NCI-H345 treated with DMSO at 0.1 percent for 48 hours (cell line): ENCODE data around the gene PTPRD.

ENCODE experiments used
- DNase-seq: peaks from one replicate; lab custom pipeline; 2025; ENCODE audit not compliant: unreplicated experiment; lab: John Stamatoyannopoulos, UW

The PTPRD gene

DNA sequence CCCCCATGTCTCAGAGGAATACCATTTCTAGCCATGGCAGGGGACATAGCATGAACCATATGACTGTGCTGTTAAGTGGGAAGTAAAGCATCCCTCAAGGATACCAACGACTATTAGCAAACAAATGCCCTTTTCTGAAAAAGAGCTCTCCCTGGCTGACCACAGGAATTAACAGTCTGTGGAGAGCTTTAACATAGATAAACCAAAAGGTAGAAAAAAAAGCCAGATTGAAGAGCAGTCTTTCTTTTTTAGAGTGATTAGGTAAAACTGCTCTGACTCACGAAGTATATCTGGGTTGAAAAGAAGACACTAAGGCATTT lies 2280.5 kb downstream of the PTPRD start:
- DNase-seq, result no peak

DNA sequence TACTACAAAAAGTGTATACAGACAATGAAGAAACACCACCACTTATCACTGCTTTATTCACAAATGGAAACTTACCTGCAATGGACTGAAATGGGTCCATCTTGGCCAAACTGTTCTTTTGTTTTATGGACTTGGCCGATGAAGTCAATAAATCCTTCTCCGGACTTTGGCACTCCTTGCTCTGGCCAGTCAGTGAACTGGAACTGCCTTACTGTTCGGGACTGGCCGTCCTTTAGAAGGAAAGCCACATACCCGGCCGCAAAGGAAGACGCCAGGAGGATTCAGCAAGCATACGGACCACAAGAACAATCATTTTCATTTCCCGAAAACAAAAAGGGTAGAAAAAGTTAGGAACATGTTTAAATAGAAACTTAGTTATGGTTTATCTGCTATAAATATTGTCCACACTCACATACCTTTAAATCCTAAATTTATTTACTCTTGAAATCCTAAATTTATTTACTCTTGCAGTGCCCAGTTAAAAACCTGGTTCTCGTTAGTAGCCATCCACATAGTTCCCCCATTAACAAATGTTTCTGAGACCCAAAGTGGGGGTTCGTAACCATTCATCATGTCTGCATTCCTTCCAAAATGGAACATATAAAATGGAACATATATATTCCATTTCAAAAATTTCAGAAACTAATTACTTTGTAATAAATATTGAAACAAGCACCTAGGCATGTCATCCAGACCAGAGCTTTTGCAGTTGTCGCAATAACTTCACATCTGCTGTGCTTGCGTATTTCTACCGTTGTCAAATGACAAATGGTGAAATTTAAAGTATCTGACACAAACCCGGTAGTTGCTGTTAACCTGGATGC lies 2281.1 kb downstream of the PTPRD start:
- no peak for DNase-seq

DNA sequence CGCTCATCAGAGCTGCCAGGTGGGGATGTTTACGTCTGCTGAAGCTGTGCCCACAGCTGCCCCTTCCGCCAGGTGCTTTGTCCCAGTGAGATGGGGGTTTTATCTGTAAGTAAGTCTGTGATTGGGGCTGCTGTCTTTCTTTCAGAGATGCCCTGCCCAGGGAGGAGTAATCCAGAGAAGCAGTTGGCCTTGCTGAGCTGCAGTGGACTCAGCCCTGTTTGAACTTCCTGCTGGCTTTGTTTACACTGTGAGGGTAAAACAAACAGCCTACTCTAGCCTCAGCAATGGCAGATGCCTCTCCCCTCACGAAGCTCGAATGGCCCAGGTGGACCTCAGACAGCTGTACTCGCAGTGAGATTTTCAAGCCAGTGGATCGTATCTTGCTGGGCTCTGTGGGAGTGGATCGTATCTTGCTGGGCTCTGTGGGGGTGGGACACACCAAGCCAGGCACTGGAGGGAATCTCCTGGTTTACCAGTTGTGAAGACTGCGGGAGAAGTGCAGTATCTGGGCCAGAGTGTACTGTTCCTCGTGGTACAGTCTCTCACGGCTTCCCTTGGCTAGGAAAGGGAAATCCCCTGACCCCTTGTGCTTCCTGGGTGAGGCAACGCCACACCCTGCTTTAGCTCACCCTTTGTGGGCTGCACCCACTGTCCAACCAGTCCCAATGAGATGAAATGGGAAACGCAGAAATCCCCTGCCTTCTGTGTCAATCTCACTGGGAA lies 2283.1 kb downstream of the PTPRD start:
- peak; percentile 73 for DNase-seq

DNA sequence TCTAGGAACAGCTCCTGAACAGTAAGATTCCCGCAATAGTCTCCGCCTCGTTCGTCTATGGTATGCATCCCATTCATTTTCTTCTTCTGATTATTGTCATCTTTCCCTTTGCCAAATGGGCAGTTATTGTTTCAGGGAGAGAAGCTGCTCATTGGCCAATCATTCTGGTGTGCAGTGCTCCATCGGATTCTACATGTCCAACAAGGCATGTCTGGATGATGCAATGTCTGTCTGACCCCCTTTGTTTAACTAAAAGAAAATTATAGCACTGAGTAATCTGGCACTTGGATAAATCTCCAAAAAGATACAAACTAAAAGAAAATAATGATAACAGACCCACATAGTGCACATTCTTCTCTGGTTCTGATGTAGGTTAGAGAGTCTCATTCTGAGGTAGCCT lies 2297.6 kb downstream of the PTPRD start:
- no peak for DNase-seq

DNA sequence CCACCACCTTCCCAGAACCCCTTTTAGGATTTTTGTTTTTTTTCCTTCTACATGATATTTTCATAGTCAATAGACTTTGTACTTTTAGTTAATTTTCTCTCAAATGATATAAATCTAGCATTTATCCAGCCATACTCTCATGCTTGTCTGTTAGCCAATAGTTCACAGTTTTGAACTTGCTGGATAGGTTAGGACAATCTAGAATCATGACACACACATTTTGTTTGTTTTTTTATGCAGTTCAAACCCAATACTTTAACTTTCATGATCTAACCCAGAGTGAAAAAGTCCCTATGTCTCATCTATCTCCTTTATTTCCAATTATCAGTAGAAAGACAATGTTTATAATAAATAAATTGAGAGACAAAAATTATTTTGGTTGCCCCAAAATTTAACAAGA lies 2303.5 kb downstream of the PTPRD start:
- no peak for DNase-seq

DNA sequence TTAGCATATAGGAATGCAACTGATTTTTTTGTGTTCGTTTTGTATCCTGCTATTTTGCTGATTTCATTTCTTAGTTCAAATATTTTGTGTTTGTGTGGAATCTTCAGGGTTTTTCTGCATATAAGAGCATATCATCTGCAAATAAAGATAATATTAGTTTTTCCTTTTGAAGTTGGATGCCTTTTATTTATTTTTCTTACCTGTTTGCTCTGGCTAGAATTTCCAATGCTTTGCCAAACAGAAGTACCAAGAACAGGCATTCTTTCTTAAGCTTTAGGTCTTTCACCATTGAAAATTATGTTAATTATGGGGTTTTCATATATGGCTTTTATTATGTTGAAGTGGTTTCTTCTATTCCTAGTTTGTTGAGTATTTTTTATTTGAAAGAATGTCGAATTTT lies 2308.1 kb downstream of the PTPRD start:
- DNase-seq, result no peak

DNA sequence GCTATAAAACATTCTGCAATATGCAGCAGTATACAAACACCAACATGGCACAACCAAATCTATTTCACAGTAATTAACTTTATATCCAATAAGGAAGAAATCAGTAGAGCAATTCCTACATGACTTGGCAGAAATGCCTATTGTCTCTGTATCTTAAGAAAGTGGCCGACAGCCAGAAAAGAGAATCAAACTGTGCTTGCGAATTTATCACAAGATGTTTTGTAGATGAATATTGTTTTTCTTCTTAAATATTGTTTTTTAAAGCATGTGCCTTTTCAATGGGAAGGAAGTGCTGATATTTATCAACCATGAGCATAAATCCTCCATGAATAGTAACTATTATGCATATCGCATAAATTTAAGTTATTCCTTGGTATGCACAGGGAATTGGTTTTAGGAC lies 2311.5 kb downstream of the PTPRD start:
- no peak for DNase-seq

DNA sequence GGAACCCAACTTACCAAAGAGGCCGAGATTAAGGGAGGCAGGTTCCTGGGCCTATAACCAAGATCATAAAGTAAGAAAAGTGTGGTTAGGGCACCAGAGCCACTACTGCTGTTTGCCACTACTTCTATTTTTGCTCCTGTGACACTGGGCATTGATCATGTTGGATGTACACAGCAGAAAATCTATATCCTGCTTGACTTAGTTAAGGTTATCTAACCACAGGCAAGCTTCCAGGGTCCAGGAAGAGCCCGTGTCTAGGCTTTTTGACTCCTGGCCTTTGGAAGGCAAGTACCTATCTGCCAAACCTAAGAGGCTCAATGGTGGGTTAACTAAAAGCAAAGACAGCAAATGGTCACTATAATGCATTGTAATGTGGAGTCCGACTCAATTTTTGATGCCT lies 2315.8 kb downstream of the PTPRD start:
- DNase-seq, result no peak

DNA sequence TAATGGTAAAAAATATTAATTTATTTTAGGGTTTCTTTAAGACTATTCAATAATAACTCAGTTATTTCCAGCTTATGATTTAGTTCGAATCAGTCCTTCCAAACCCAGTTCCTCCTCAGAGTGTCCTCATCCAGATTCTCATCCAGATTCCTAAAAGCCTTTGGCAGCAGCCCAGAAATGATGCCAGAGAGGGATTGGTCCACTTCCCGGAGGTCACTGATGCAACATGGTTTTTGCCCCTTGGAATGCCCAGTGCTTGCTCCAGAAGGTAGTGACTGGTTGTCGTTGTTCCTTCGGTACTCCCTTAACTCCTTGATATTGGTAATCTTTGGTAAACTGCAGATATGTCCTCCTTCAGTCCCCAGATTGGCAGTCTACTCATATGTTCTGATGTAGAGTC lies 2320.1 kb downstream of the PTPRD start:
- DNase-seq, result no peak

DNA sequence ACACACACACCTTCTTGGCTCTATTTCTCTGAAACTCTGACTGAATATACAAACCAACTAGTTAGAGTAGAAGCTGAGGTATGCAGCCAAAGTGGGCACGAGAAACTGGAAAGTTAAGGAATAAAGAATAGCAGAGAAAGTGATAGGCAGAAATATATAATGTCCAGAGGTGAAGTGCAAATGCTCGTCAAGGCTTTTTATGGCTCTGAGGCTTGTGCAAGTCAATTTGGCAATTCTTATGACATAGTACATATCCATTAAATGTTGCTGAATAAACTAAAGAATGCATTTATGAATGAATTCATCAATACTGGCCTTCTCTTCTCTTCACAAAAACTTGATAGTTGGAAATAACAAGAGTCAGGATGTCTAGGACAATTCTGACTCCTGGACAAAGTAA lies 2323.1 kb downstream of the PTPRD start:
- DNase-seq, result no peak

DNA sequence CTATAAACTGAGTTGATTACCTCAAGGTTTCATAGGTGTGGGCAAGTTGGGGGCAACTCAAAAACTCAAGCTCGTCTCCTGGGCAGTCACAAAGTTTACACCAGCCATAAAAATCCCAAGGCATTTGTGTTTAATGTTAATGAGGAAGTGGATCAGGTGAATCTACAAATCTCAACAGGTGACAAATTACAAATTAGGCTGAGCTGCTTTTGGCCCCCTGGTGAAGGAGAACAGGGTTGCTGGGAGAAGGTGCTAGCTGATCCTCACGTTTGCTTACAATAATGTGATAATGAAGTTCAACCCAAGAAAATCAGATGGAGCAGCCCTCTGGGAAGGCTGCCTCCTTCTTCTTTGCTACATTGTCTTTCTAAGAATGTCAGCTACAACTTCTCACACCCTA lies 2324.8 kb downstream of the PTPRD start:
- no peak for DNase-seq

DNA sequence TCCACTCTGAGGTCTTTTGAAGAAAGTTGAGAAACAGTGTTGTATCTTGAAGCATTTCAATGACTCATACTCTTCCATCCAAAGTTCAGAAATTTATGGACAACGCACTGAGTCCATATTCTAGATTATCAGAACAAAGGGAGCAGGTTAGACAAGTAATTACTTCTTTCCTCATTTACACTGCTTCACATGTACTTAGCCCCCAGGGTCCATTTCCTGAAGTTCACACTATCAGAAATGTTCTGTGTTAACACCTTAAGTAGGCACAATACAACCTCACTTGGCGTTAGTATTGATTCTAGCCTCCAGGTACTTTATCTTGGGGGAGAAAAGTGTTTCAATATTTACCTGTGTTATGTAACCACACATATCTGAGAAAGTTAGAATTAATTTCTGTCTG lies 2325.3 kb downstream of the PTPRD start:
- DNase-seq, result no peak

DNA sequence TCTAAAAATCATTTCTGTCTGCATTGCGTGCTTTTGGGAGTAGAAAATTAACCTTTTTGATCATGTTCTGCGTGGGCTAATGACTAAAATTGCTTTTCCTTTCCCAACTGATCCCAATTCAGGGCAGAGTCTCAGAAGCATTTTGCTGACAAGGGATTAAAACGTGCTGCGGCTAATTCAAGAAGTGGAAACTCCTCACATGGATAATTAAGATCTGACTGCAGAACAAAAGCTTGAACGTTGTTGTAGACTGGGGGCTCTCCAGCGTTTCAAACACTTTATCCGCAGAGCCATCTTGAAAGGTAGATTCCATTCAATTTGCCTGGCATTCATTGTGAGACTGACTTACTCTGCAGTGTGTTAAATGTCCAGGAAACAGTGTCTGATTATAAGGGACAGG lies 2327.9 kb downstream of the PTPRD start:
- DNase-seq, result no peak

DNA sequence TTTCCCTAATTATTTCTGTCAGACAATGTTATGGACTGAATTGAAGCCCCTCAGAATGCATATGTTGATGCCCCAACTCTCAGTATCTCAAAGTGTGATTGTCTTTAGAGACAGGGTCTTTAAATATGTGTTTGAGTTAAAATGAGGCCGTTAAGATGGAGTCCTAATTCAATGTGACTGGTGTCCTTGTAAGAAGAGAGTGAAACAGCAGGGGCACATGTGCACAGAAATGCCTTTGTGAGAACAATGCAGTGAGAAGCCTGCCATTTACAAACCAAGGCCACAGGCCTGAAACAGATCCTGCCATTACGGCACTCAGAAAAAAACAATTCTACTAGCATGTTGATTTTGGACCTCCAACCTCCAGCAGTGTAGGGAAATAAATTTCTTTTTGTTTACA lies 2330.3 kb downstream of the PTPRD start:
- no peak for DNase-seq

DNA sequence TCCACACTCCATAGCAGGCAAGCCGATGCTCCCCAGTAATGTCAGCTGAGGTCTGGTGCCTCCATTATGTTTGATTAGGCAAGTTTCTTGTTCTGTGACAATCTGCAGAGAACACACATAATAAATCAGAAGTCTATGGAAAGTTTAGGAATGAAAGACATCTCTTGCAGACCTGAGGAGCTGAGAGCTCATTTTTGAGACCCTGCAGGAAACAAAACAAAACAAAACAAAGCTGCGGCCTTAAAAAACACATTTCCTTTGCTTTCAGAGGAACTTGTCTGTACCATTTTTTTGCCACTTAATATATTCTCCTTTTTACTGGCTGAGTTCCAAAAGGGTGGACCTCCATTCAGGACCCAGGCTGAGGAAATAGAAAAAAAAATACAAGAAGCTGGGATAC lies 2332.0 kb downstream of the PTPRD start:
- DNase-seq, result no peak

DNA sequence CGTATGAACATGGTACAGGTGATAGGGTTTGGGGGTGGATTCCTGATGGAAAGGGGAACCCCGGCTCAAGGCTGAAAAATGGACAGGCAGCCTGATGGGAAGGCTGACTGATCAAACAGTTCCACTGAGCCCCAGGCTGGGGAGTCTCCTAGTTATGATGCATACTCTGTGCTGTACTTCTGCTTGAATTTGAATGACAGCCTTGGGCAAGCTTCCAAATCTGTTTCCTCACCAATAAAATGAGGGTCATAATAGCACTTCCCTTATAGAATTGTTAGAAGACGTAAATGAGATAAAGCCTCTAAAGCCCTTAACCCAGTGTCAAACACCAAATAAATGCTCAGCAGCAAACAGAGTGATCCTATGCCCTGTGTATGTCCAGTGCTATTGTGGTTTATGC lies 2334.8 kb downstream of the PTPRD start:
- no peak for DNase-seq

DNA sequence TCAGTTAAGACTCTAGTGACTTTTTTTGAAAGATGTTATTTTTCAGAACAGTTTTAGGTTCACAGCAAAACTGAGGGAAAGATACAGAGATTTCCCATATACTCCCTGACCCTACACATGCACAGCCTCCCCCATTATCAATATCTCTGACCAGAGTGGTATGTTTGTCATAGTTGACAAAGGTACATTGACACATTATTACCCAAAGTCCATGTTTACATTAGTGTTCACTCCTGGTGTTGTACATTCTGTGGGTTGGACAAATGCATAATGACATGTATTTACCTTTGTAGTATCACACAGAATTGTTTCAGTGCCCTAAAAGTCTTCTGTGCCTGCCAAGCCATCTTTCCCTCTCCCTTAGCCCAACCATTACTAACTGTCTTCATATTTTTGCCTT lies 2342.6 kb downstream of the PTPRD start:
- no peak for DNase-seq

DNA sequence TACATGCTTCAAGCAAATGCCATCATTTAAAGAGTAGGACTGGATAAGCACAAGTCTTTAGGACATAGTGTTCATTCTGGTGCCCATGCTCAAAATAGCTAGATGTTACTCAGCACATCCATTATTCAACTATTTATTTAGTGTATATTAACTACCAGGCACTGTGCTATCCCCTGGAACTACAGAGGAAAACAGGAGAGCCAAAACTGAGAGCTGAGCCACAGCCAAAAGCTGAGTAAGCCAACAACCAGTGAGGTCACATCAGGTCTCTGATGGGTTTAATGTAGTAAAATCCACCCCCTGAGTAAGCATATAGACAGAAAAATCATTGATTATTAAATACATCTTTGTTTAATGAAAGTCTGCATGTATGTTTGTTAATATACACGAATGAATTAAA lies 2343.9 kb downstream of the PTPRD start:
- no peak for DNase-seq

DNA sequence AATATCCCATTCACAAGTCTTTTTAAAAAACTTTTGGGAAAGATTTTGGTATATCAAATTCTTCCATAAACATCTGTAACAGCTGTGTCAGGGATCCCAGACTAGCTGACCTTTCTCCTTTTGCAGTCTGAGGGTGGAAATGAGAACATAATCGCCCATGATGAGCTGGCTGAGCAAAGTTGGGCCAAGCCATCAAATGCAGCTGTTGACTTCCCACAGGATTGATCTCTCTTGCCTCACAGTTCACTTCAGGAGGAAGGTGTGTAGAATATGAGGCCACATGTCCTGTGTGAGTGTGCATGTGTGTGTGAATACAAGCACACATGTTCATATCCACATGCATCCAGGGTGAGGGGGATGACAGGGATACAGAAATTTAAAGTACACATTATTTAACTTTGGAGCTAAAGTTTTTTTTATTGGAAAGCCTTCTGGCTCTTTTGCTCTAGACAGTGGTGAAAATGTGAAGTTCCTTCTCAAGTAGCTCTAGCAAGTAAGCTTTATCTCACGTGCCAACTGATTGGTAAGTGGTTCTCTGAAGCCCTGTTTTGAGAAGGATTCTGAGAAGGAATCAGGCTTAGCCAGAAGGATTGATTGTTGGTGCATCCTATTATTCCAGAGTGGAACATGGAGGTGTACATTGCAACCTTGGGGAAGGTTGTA lies 2344.5 kb downstream of the PTPRD start:
- DNase-seq, result no peak

DNA sequence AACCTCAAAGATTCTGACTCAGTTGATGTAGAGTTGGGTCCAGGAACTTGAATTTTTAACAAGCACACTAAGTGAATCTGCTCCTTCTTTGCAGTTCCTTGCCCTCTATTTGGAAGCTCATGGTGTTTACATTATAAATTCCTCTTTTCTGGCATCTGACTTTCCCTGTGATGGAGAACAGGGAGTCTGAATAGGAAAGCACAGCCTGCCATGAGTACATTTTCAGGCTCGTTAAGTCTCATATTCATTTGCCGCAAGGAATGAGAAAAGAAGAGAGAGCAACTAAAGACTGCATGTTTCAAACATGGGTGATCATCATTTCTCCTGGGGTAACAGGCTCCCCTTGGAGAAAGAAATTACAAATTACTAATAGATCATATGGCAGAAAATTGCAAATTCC lies 2345.2 kb downstream of the PTPRD start:
- no peak for DNase-seq

DNA sequence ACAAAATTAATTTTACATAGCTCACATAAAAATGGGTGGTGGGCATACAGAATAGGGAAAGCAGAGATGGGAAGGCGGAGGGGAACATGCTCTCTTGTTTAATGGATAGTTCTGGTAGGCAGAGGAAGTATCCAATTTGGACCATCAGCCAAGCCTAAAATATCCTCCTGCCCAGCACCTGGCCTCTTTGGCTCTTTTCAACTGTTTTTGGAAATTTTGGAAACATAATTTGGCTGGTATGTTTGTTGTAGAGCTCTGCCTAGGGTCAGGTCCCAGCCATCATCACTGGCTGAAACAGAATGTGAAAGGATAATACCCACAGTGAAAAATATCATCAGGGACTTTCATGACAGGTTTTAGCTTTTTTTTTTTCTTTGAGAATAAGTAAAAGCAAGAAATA lies 2345.9 kb downstream of the PTPRD start:
- no peak for DNase-seq

DNA sequence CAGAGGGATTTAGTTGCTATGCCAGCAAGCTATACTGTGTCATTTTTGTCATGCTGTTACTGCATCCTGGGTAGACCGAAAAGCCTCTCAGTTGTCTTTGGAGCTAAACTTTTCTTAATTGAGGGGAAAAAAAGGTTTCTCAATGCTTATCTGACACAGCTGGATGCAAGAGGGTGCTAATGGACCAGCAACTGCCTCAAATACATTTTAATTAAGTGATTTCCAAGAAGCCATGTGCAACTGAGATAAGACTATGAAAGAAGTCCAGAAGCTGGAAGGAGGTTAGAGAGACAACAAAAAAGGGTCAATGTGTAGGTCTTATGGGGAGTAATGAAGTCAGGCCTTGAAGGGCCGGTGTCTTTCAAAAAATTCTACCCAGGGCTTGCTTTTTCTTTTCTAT lies 2347.5 kb downstream of the PTPRD start:
- DNase-seq, result no peak
